HG02759 (cell line): ENCODE data around the gene STK24.
A peak's percentile ranks its signal among the peaks of the same experiment; 100 is the strongest.
"Not testable (repeated sequence)": the region's sequence is repeated elsewhere in the genome, so short reads cannot be mapped to it uniquely, and the experiment has no call there.

Experiments used
- ATAC-seq: cut with Tn5 transposase; IDR thresholded peaks from one replicate; pipeline ENCODE4 v1.9.1; 2021; ENCODE audit warnings: mild to moderate bottlenecking, moderate library complexity; ENCODE audit not compliant: unreplicated experiment

The STK24 gene

GRCh38 chr13:98576963-98577835 is at the start of gene STK24:
Gene STK24 (minus strand): TSS chr13:98577107. CDS start chr13:98576786, 321 bp downstream.
- peak; percentile 72 for ATAC-seq

DNA sequence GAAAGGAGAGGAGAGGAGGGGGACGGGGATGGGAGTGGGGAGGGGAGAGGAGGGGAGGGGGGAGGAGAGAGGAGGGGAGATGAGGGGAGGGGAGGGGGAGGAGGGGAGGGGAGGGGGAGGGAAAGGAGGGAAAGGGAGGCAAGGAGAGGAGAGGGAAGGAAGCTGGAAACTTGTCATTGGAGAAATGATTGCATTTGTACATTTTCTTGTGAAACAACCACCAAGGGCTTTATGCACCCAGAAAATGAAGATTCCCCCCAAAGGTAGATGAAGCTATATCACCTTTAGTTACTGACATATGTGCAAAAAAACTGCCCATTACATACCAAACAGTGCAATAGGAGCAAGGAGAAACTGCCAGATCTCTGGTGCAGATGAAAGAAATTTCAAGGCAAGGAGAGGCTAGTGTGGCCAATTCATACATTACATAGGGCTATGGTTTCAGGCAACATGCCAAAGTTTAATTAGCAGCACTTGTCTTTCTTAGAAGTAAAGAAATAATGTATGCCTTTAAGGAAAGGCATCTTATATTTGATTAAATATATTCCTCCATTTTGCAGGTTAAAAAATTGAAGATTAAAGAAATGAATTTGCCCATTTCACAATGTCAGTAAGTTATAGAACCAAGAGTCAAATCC is 49.5 kb upstream of the STK24 start:
- no peak for ATAC-seq

- ATAC-seq = not testable (repeated sequence)
Observed at GRCh38 chr13:98624589-98624988, 47.7 kb upstream of the STK24 start.

DNA sequence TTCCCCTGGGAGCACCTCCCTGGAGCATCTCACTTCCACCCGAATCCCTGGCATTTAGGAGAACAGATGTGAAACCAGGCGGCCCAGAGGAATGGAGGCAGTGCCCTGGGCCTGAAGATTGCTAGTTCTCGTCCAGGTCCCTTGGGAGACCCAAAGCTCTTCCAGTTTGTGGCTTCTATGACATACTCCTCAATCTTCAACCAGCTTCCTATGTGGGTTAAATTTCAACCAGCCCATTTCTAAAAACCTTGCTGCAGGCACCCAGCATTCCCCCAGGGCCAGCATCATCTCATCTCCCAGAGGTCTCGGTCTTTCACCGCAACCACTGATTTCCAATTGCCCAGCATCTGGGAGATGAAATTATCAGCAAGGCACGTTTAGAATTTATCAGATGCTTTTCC is 46.0 kb upstream of the STK24 start:
- ATAC-seq = no peak

DNA sequence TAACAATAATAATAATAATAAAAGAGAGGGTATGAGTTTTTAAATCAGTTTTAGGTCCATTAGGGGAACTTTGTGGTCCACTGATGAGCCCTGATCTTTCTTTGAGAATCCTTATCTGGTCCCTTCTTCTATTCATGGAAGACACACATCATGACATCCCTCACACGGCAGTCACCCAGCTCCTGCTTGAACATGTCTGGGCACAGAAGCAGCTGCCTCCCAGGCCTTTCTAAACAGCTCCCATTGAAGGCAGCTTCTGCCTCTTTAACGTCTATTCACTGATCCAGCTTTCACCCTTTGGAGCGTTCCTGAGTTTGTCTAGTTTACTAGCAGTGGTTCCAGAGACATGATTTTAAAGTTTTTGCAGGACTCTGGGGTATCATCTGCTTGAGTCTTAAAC is 42.6 kb upstream of the STK24 start:
- ATAC-seq = no peak

GRCh38 chr13:98615595-98615994 is 38.7 kb upstream of the STK24 start:
- ATAC-seq = not testable (repeated sequence)

DNA sequence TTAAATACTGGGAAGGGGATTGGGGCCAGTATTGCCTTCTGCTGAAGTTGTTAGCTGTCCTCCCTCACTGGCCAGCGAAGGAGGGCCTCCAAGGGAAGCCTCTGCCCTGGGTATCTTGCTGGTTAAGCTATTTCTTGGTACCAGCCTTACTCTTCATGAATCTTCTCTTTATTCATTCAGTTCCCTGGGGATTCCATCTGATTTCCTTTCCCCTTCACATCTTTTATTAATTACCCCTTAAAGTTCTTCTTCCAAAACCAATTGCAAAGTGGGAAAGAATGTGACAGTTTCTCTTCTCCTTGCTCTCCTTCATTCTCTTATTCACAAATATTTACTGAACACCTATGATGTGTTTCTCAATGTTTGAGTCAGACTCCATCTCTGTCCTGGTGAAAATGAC is 36.7 kb upstream of the STK24 start:
- no peak for ATAC-seq

DNA sequence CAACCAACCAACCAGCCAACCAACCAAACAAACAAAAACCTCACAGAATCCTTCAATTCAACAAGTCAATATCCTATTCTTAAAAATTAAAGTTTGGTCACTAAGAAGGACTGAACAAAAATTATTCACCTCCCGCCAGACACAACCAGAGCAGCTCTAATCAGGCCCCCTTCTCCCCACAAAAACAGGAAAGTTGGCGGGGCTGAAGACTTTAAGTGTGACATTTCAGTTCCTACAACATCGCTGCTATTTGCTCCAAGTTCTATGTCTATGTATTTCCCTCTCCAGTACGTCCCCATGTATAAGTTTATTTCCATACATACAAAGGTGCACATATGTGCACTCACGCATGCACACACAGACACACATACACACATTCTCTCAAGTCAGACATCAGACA is 32.8 kb upstream of the STK24 start:
- no peak for ATAC-seq

- ATAC-seq = no peak
Observed at GRCh38 chr13:98606296-98606695, 29.4 kb upstream of the STK24 start.

GRCh38 chr13:98599502-98600328 is 22.8 kb upstream of the STK24 start:
- ATAC-seq = no peak

DNA sequence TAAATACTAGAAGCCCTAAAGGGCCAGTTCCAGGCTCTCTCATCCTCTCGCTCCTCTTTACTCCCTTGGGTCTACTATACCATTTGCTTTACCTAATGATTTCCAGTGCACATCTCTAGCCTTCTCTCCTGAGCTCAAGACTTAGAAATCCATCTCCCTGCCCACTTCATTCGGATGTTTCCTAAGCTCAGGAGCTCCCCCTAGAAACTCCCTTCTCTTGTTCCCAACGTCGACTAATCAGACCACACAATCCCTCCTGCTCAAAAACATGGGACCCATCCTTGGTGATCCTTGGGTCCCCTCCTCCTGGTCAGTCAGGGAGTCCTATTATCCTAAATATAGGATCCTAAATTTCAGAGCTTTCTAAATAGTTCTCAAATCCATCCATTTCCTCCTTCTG is 21.1 kb upstream of the STK24 start:
- no peak for ATAC-seq

- no peak for ATAC-seq
Observed at GRCh38 chr13:98595134-98595533, 18.2 kb upstream of the STK24 start.

- no peak for ATAC-seq
Observed at GRCh38 chr13:98592362-98592732, 15.4 kb upstream of the STK24 start.

- no peak for ATAC-seq
Observed at GRCh38 chr13:98591721-98592361, 14.9 kb upstream of the STK24 start.

DNA sequence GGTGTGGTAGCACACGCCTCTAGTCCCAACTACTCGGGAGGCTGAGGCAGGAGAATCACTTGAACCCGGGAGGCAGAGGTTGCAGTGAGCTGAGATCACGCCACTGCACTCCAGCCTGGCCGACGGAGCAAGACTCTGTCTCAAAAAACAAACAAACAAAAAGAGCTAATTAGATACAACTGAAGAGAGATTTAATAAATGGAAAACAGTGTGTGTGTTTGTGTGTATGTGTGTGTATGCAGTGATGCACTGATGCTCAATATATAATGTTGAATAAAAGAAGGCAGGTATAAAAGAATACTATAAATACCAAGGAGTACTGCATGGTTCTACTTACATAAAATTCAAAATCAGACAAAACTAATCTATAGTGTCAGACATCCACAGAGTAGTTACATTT is 13.6 kb upstream of the STK24 start:
- ATAC-seq = not testable (repeated sequence)

DNA sequence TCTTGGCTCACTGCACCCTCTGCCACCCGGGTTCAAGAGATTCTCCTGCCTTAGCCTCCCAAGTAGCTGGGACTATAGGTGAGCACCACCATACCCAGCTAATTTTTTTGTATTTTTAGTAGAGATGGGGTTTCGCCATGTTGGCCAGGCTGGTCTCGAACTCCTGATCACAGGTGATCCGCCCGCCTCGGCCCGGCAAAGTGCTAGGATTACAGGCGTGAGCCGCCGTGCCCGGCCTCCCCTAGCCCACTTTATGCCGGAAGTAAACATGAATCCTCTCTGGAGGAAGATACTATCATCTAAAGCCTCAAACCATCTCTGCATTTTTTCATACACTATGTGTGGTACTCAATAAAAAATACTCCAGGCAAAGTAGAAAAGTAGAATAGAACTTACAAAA is 12.6 kb upstream of the STK24 start:
- ATAC-seq = not testable (repeated sequence)

DNA sequence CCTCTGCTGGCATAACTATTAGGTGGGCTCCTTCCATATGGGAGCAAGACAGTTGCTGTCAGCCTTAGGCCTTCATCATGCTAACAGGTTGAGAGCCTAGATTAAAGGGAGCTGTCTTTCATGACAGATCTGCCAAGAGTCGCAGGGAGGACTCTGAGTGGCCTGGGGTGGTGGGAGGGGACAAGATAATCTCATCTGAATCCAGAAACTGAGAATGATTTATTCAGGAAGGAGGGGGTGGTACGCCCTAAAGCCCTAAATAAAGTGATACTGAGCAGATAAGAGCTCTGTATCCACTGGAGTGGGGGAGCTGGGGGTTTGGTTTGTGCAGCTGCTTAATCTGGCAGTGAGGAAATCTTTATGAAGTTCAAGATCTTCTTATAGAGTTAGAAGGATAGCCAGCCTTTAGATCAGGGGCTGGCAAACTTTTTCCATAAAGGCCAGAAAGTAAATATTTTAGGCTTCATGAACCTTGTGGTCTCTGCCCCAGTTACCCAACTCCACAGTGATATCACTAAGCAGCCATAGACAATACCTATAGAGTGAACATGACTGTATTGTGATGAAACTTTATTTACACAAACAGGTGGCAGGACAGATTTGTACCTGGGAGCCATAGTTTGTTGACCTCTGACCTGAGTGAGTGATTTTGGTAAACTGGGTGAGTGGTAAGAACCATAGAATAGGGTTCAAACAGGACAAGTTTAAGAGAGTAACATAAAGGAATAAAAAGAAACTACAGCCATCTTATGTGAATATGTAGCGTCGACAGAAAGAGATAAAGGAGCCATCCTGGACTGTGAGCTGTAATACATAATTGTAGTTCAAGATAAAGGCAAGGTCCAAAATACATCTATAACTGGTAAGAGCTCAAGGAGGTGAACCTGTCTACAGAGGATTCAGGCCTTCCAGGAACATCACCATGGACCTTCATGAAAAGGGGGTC is 9.8 kb upstream of the STK24 start:
- no peak for ATAC-seq

DNA sequence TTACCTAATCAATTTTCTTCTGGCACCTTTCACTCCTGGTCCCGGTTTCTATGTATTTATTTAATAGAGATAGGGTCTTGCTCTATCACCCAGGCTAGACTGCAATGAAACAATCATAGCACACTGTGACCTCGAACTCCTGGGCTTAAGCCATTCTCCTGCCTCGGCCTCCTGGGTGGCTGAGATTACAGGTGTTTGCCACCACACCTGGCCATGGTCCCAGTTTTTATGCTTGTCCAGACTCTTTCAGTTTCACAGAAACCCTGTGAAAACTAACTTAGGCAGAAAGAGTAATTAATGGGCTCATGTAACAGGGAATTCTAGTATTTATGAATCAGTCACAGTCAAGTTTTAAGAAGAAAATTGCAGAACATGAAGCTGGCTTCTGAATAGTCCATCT is 9.0 kb upstream of the STK24 start:
- no peak for ATAC-seq

GRCh38 chr13:98585398-98585754 is 8.5 kb upstream of the STK24 start:
- ATAC-seq = no peak
